ENCODE results near the gene RICTOR.

Gene RICTOR

GRCh38 chr5:39076757-39077728 is 2.8 kb upstream of the RICTOR start:
- H3K4me1 ChIP-seq (ENCODE audit: control insufficient read depth, insufficient read depth, low read length, unreplicated experiment): peaks cover 28% of the 10 kb centered on the region
- H3K36me3 ChIP-seq (ENCODE audit: insufficient read depth, low read length): no peaks in the 10 kb centered on the region
- peak overlapping the region; percentile 64 for H3K4me3 ChIP-seq (ENCODE audit: low read depth, low read length)
- peak overlapping the region; percentile 90 for H3K27ac ChIP-seq (ENCODE audit: low read depth, low read length)
- H3K79me2 ChIP-seq (ENCODE audit: control insufficient read depth, insufficient read depth, low read length, unreplicated experiment): peaks cover 31% of the 10 kb centered on the region
- no peaks in the 10 kb centered on the region for H3K27me3 ChIP-seq (ENCODE audit: insufficient read depth, low read length)
- H2AFZ ChIP-seq (ENCODE audit: low read length, unreplicated experiment): peak overlapping the region; percentile 77

- Histone ChIP-seq H3K4me1 (ENCODE audit: control insufficient read depth, insufficient read depth, low read length, unreplicated experiment) (peaks cover 29% of the 10 kb centered on the region), H3K79me2 (ENCODE audit: control insufficient read depth, insufficient read depth, low read length, unreplicated experiment) (peaks cover 39% of the 10 kb centered on the region), H3K4me3 (ENCODE audit: low read depth, low read length) (peak overlapping the region; percentile 64), H3K27me3 (ENCODE audit: insufficient read depth, low read length) (no peaks in the 10 kb centered on the region), H3K36me3 (ENCODE audit: insufficient read depth, low read length) (no peaks in the 10 kb centered on the region), H2AFZ (ENCODE audit: low read length, unreplicated experiment) (peak overlapping the region; percentile 77), H3K27ac (ENCODE audit: low read depth, low read length) (peak overlapping the region; percentile 90)
Measured at GRCh38 chr5:39076101-39076756, 2.0 kb upstream of the RICTOR start.

- peak overlapping the region; percentile 86 for H3K4me3 ChIP-seq (ENCODE audit: low read depth, low read length)
- peak overlapping the region; percentile 90 for H3K27ac ChIP-seq (ENCODE audit: low read depth, low read length)
- H2AFZ ChIP-seq (ENCODE audit: low read length, unreplicated experiment): peak overlapping the region; percentile 68
- H3K36me3 ChIP-seq (ENCODE audit: insufficient read depth, low read length): peaks cover 6% of the 10 kb centered on the region
- H3K27me3 ChIP-seq (ENCODE audit: insufficient read depth, low read length): no peaks in the 10 kb centered on the region
- peaks cover 25% of the 10 kb centered on the region for H3K4me1 ChIP-seq (ENCODE audit: control insufficient read depth, insufficient read depth, low read length, unreplicated experiment)
- peaks cover 60% of the 10 kb centered on the region for H3K79me2 ChIP-seq (ENCODE audit: control insufficient read depth, insufficient read depth, low read length, unreplicated experiment)
Measured at GRCh38 chr5:39073767-39074016, 507 bp downstream of the RICTOR start.

- peaks cover 12% of the 10 kb centered on the region for H3K36me3 ChIP-seq (ENCODE audit: insufficient read depth, low read length)
- H2AFZ ChIP-seq (ENCODE audit: low read length, unreplicated experiment): no peak overlapping the region
- peak overlapping the region; percentile 90; the same call in 1 of the 2 replicates for H3K27ac ChIP-seq (ENCODE audit: low read depth, low read length)
- no peaks in the 10 kb centered on the region for H3K27me3 ChIP-seq (ENCODE audit: insufficient read depth, low read length)
- H3K4me1 ChIP-seq (ENCODE audit: control insufficient read depth, insufficient read depth, low read length, unreplicated experiment): peaks cover 25% of the 10 kb centered on the region
- peaks cover 66% of the 10 kb centered on the region for H3K79me2 ChIP-seq (ENCODE audit: control insufficient read depth, insufficient read depth, low read length, unreplicated experiment)
- H3K4me3 ChIP-seq (ENCODE audit: low read depth, low read length): peak overlapping the region; percentile 86
Measured at GRCh38 chr5:39072925-39073766, 1.1 kb downstream of the RICTOR start.

- Histone ChIP-seq H3K36me3 (ENCODE audit: insufficient read depth, low read length) (peaks cover 33% of the 10 kb centered on the region), H2AFZ (ENCODE audit: low read length, unreplicated experiment) (no peak overlapping the region), H3K27me3 (ENCODE audit: insufficient read depth, low read length) (no peaks in the 10 kb centered on the region), H3K27ac (ENCODE audit: low read depth, low read length) (no peak overlapping the region), H3K4me3 (ENCODE audit: low read depth, low read length) (no peak overlapping the region), H3K79me2 (ENCODE audit: control insufficient read depth, insufficient read depth, low read length, unreplicated experiment) (peaks cover 90% of the 10 kb centered on the region), H3K4me1 (ENCODE audit: control insufficient read depth, insufficient read depth, low read length, unreplicated experiment) (peaks cover 13% of the 10 kb centered on the region)
Measured at GRCh38 chr5:39068099-39068498, 6.1 kb downstream of the RICTOR start.

- Histone ChIP-seq H3K4me1 (ENCODE audit: control insufficient read depth, insufficient read depth, low read length, unreplicated experiment) (peaks cover 6% of the 10 kb centered on the region), H3K27me3 (ENCODE audit: insufficient read depth, low read length) (no peaks in the 10 kb centered on the region), H2AFZ (ENCODE audit: low read length, unreplicated experiment) (no peak overlapping the region), H3K79me2 (ENCODE audit: control insufficient read depth, insufficient read depth, low read length, unreplicated experiment) (peaks cover 84% of the 10 kb centered on the region), H3K27ac (ENCODE audit: low read depth, low read length) (no peak overlapping the region), H3K4me3 (ENCODE audit: low read depth, low read length) (no peak overlapping the region), H3K36me3 (ENCODE audit: insufficient read depth, low read length) (peaks cover 42% of the 10 kb centered on the region)
Measured at GRCh38 chr5:39064450-39064849, 9.7 kb downstream of the RICTOR start.

- peaks cover 76% of the 10 kb centered on the region for H3K79me2 ChIP-seq (ENCODE audit: control insufficient read depth, insufficient read depth, low read length, unreplicated experiment)
- H2AFZ ChIP-seq (ENCODE audit: low read length, unreplicated experiment): no peak overlapping the region
- peaks cover 13% of the 10 kb centered on the region for H3K4me1 ChIP-seq (ENCODE audit: control insufficient read depth, insufficient read depth, low read length, unreplicated experiment)
- H3K36me3 ChIP-seq (ENCODE audit: insufficient read depth, low read length): peaks cover 29% of the 10 kb centered on the region
- no peaks in the 10 kb centered on the region for H3K27me3 ChIP-seq (ENCODE audit: insufficient read depth, low read length)
- H3K4me3 ChIP-seq (ENCODE audit: low read depth, low read length): no peak overlapping the region
- no peak overlapping the region for H3K27ac ChIP-seq (ENCODE audit: low read depth, low read length)
Measured at GRCh38 chr5:39063037-39063436, 11.2 kb downstream of the RICTOR start.

GRCh38 chr5:39062530-39062929 is 11.7 kb downstream of the RICTOR start:
- Histone ChIP-seq H3K4me1 (ENCODE audit: control insufficient read depth, insufficient read depth, low read length, unreplicated experiment) (peaks cover 13% of the 10 kb centered on the region), H3K27ac (ENCODE audit: low read depth, low read length) (no peak overlapping the region), H3K79me2 (ENCODE audit: control insufficient read depth, insufficient read depth, low read length, unreplicated experiment) (peaks cover 75% of the 10 kb centered on the region), H3K36me3 (ENCODE audit: insufficient read depth, low read length) (peaks cover 24% of the 10 kb centered on the region), H2AFZ (ENCODE audit: low read length, unreplicated experiment) (no peak overlapping the region), H3K4me3 (ENCODE audit: low read depth, low read length) (no peak overlapping the region), H3K27me3 (ENCODE audit: insufficient read depth, low read length) (no peaks in the 10 kb centered on the region)

GRCh38 chr5:39062104-39062503 is 12.1 kb downstream of the RICTOR start:
- Histone ChIP-seq H3K27me3 (ENCODE audit: insufficient read depth, low read length) (no peaks in the 10 kb centered on the region), H3K4me3 (ENCODE audit: low read depth, low read length) (no peak overlapping the region), H3K4me1 (ENCODE audit: control insufficient read depth, insufficient read depth, low read length, unreplicated experiment) (peaks cover 13% of the 10 kb centered on the region), H3K36me3 (ENCODE audit: insufficient read depth, low read length) (peaks cover 20% of the 10 kb centered on the region), H2AFZ (ENCODE audit: low read length, unreplicated experiment) (no peak overlapping the region), H3K79me2 (ENCODE audit: control insufficient read depth, insufficient read depth, low read length, unreplicated experiment) (peaks cover 75% of the 10 kb centered on the region), H3K27ac (ENCODE audit: low read depth, low read length) (no peak overlapping the region)

GRCh38 chr5:39059064-39059463 is 15.1 kb downstream of the RICTOR start:
- no peaks in the 10 kb centered on the region for H3K27me3 ChIP-seq (ENCODE audit: insufficient read depth, low read length)
- H3K4me3 ChIP-seq (ENCODE audit: low read depth, low read length): no peak overlapping the region
- peaks cover 15% of the 10 kb centered on the region; the same call in 1 of the 2 replicates for H3K36me3 ChIP-seq (ENCODE audit: insufficient read depth, low read length)
- H3K79me2 ChIP-seq (ENCODE audit: control insufficient read depth, insufficient read depth, low read length, unreplicated experiment): peaks cover 72% of the 10 kb centered on the region
- H3K4me1 ChIP-seq (ENCODE audit: control insufficient read depth, insufficient read depth, low read length, unreplicated experiment): peaks cover 7% of the 10 kb centered on the region
- no peak overlapping the region for H2AFZ ChIP-seq (ENCODE audit: low read length, unreplicated experiment)
- no peak overlapping the region for H3K27ac ChIP-seq (ENCODE audit: low read depth, low read length)
